HG03442 (cell line): ENCODE results near the gene RALGPS2.
"Not testable (repeated sequence)": the region's sequence is repeated elsewhere in the genome, so short reads cannot be mapped to it uniquely, and the experiment has no call there.

Source experiments
- ATAC-seq: cut with Tn5 transposase; IDR thresholded peaks from one replicate; pipeline ENCODE4 v1.9.1; 2021; ENCODE audit warnings: mild to moderate bottlenecking, moderate library complexity; ENCODE audit not compliant: unreplicated experiment

RALGPS2 gene

DNA sequence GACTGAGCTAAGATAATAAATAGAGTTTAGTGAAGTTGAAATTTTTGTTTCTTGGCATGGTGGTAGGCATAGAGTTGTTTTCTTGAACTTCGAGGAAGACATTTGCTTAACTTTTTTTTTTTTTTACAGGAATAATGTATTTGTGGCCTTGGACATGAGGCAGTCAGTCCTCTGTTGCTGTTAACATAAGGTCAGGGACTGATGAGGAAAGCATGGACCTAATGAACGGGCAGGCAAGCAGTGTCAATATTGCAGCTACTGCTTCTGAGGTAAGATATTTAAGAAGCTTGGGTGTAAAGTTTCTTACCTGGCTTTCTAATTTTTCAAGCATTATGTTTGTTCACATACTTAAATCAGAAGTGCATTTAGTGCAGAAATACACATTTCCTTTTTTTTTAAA is 51.5 kb downstream of the RALGPS2 start:
- ATAC-seq = no peak

DNA sequence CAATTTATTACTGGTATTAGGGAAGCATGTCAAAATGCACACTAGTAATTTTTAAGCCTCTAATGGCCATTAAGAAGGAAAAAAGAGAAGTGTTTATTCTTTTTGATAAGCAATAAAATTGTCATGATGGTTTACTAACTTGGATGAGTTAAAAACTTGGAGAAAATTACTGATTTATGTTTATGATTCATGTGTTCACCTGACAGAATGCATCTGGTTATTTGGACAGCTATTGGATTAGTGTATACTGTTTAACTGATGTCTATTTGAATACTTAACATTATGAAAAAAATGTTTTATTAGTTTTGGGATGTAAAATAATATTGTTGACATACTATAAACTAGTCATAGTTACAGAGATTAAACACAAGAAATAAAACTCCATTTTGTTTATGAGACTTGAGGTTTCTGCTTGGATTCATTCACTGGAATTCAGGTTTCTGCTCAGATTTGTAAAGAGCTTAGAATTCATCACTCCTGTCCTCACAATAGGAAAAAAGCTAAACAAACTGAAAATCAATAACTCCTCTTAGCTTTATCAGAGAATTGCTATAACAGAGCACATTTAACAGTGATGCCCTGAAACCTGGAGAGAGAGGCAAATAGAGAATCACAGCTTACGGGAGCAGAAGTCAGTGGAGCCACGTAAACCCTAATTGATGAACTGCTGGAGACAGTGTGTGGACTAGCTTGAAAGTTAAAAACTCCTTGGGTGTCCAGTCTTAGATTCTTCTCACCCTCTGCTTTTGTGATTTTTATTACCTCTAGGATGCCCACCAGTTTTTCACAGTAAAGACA is 56.7 kb downstream of the RALGPS2 start:
- ATAC-seq = no peak

DNA sequence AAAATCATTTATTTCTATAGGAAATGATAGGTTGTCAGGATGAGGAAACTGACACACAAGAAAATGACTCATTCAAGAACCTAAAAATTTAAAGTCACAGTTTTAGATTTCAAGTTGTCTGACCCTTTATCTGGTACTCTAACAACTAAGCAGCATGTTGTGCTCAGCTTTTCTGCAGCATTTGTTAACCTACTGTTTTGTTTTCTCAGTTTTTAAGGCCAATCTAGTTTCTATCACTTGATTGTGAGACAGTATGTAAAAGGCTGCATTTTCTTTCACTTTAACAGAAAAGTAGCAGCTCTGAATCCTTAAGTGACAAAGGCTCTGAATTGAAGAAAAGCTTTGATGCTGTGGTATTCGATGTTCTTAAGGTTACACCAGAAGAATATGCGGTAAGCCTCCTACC is 59.1 kb downstream of the RALGPS2 start:
- no peak for ATAC-seq

DNA sequence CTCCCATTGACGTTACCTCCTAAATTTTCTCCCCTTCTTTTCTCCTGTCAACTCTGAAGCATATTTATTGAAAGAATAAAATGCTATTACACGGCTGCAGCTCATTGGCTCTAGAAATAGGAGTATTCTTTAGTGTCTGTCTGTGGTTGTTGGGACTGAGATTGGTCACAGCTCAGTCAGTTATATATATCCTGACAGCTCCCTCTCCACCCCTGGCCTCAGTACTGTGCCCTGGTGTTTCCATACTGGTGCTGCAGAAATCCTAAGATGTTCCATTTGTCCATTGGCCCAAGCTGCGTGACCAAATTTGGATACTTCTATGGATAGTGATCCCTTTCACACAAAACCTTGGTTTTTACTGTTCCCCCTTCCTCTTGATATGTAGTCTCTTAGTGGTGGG is 67.3 kb downstream of the RALGPS2 start:
- ATAC-seq = no peak

DNA sequence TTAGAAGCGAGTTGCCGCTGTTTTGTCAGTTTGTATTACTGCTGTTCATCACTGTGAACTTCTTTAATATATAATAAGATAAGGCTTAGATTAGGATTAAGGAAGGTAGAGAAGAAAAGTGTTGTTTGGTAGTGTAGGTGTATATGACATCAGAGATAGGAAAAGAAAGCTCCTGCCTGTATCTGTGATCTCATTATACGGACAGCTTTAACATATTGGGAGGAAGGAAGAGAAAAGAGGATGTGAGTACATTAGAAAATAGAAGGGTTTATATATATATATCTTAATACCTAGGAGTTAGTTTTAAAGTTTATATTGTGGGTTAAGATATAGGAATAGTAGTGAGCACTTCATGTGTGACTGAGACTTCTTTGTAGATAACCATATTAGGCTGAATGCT is 71.0 kb downstream of the RALGPS2 start:
- ATAC-seq = no peak

DNA sequence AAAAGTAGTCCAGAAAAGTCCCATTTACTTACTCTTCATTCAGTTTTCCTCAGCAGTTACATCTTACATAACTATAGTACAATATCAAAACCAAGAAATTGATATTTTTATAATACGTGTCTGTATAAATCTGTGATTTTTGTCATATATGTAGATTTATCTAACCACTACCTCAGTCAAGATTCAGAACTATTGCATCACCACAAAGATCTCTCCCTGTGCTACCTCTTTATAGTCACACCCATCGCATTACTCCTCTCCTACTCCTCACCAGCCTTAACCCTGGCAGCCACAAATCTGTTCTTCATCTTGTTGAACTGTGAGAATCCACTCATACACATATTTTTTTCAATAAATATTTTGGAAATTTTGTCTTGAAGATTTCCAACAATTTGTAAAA is 72.5 kb downstream of the RALGPS2 start:
- no peak for ATAC-seq

DNA sequence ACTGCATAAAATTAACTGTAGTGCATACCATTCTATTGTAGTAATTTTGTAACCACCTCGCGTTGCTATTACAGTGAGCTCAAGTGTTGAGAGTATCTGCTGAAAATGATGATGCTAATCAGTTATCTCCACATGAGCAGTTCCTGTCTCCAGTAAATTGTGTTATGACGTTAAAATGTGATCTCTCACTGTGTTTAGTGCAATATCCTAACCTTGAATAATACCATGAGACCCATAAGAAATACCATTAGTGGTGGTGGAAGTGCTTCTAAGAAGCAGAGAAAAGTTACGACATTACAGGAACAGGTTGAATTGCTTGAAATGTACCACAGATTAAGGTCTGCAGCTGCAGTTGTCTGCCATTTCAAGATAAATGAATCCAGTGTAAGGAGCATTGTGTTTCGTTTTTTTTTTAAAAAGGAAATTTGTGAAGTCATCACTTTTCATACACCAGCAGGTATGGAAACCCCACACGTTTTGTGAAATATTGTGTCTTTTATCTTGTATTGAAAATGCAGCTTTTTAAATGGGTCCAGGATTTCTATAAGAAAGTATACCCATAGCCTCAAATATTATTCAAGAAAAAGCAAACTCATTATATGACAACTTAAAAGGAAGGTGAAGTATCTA is 73.3 kb downstream of the RALGPS2 start:
- ATAC-seq = no peak

DNA sequence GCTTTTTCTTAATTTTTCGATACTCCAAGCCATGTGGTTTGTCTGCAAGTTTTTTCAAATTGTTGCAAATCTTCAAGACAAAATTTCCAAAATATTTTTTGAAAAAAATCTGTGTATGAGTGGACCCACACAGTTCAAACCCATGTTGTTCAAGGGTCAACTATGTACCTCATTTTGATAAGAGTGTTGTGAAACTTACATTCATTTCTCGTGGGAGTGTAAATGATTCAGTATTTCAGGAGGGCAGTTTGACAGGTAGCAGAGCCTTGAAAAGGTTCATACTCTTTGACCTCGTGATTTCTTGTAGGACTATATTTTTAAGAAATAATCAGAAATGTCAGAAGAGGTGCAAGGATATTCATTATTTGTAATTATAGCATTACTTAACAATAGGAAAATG is 77.8 kb downstream of the RALGPS2 start:
- ATAC-seq = no peak

DNA sequence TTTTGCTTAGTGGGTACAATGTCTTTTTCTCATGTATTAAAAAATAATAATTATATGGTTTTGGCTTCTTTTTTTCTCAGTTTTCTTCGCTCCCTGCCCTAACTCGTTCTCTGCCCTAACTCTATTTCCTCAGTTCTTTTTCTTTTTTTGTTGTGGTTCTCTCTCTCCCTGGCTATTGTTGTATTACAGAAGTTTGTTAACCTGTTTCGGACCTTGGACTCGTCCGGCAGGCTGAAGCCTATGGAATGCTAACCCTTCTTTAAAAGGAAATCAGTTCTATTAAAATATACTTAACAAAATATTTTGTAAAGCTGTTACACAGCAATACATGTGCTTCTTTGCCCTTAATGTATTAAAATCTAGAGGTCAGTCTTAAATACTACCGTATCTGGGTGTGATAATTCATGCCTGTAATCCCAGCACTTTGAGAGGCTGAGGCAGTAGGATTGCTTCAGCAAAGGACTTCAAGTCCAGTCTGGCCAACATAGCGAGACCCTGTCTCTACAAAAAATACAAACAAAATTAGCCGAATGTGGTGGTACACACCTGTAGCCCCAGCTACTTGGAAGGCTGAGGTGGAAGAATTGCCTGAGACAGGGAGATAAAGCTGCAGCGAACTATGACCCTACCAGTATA is 81.7 kb downstream of the RALGPS2 start:
- ATAC-seq = no peak

DNA sequence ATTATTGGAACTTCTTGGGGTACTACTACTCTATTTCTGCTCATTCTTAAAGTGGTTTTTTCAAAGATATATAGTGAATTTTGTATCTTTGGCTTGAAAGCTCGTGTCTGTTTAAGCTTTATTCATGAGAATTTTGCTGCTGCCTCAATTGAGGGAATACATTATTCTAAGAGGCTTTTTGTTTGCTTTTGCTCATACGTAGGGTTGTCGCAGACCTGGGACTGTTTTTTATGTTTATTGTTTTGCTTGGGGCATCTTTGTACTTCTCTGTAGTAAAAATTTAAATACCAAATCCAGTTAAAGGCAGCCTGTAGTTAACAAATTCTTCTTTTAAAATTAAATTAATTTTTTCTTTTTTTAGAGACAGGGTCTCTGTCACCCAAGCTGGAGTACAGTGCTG is 83.5 kb downstream of the RALGPS2 start:
- no peak for ATAC-seq

DNA sequence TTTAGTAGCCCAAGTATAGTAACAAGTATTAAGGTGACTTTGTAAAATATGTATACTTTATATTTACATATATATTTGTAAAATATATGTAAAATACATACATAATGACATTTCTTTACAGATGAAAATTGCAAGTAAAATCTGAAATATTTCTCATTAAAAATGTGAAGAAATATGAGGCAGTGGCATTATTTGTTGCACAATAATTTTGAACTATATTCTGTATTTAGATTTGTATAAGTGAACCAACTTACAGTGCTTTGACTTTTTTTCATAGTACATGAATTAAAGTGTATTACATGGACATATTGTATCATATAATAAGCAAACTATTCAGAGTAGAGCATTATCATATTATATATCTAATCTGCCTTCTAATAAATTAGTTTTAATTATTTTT is 85.5 kb downstream of the RALGPS2 start:
- no peak for ATAC-seq

DNA sequence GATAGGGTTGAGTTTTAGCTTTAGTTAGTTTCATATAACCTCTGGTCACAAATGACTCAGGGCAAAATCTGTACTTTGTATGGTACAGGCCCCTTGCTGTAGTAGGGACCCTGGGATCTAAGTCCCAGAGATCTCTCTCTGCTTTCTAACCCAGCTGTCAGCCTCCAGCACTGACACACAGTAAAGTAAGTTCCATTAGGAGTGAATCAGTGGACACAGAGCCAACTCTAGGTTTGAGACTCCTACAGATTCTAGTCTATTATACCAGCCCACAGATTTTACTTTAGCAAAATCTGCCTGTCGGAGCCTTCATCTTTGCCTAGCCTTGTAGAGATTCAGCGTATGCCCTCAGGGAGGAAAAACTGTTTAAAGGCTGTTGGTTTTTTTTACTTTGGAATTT is 93.4 kb downstream of the RALGPS2 start:
- no peak for ATAC-seq

DNA sequence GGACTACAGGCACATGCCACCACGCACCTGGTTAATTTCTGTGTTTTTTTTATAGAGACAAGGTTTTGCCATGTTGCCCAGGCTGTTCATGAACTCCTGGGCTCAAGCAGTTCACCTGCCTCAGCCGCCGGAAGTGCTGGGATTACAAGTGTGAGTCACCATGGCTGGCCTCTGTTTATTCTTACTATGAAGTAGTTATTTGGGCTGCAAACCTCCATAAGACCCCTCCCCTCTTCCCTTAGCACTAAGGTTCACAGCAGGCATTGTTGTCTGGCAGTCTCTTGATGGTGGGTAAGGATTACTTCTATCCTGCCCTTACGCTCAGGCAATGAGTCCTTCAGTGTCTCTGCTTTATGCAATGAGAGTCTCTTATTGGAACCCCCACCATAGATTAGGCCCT is 94.1 kb downstream of the RALGPS2 start:
- no peak for ATAC-seq

DNA sequence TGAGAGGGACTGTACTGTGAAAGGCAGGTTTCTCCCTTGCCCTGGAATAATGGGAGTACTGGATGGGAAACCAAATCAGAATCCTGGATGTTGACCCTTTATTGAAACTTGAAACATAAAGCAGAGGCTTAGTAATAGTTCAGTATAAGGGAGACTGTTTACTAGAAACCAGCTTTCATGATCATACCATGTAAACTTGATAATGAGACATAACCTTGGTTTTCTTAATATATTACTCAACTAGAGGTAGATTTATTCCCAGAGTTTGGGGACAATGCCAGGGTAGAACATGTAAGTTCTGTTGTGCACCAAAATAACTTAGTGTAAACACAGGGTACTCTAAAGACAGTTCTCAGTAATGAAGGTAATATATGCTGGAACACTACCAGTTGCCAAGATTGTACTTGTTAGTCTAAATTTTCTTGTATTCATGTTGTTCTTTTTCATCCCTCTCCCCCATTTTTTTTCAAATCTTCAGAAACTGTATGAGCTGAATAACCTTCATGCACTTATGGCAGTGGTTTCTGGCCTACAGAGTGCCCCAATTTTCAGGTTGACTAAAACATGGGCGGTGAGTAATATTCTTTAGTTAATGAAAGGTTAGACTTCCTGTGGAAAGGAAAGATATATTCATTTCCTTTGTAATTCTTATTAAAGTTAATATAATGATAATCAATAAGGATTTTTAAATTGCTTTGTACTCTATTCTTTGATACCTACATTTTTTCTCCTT is 96.3 kb downstream of the RALGPS2 start:
- ATAC-seq = peak; percentile 43

DNA sequence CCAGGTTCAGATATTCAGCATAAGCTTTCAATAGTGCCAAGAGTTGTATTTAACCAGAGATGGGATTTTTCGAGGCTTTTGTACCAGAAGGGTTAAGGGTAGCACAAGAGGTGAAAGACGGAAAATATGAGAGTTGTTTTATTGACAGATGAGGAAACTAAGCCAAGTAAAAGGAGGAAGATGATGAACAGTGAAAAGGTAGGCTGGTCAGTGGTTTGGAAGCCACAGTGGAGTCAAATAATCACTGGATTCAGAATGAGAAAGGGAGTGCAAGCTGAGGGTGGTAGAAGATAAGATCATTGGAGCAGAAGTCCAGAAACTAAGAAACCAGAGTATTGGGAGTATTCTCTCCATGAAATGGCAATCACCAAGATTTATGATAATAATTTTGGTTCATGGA is 100.1 kb downstream of the RALGPS2 start:
- no peak for ATAC-seq

DNA sequence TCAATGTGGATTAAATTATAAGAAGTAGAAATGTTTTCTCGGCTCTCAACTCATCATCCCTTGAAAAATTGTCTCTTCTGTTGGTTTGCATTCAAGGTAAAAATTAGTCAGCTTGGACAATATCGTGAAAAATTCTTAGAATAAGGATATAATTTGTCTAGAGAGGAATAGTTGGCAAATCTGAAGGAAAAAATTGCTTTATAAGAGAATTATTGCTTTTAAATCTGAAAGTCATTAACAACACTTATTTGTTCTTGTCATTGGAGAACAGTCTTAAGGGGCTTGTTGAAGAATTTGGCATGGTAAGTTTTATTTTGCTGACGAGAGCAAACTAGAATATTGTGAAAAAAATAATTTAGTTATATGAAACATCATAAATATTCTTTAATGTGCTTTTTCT is 119.4 kb downstream of the RALGPS2 start:
- no peak for ATAC-seq

DNA sequence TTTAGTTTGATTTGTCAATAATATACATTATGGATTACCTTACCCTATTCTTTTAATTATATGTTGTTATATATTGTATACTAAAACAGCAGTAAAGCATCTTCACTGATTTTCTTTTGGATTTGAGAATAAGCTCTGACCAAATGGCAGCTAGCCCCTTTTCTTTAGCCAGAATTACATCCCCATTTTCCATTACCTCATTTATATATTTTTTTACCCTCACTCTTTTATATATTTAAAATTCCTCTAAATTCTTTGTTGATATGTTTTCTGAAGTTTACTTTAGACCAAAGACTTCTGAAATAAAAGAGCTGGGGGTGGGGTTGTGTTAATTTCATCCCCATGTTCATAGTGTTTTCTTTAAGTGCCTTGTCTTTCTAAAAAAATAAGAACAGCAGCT is 121.3 kb downstream of the RALGPS2 start:
- ATAC-seq = no peak

DNA sequence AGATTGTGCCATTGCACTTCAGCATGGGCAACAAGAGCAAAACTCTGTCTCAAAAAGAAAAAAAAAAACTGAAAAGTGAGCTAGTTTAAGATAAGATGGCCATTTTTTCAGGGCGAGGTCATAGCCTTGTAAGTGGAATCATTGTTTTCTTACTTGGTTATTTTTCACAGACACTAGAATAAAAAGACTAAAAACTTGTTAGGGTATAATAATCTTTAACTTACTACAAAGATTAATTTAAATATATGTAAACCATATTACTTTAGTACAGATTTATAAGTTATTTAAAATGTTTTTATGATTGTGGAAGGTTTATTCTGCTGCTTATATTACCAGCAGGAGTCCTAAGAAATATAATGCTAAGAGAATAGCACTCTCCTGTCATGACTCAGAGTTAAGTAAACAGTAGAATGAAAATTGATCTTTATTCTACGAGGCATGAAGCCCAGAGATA is 122.4 kb downstream of the RALGPS2 start:
- ATAC-seq = no peak

DNA sequence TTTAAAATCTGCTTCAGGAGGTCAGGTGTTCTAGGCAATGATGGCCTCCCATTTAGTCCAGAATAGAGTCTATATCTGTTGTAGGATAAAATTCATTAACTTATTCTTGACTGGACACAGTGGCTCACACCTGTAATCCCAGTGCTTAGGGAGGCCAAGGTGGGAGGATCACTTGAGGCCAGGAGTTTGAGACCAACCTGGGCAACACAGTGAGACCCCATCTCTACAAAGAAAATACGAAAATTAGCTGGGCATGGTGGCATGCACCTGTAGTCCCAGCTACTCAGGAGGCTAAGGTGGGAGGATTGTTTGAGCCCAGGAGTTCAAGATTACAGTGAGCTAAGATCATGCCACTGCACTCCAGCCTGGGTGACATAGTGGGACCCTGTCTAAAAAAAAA is 122.9 kb downstream of the RALGPS2 start:
- not testable (repeated sequence) for ATAC-seq

DNA sequence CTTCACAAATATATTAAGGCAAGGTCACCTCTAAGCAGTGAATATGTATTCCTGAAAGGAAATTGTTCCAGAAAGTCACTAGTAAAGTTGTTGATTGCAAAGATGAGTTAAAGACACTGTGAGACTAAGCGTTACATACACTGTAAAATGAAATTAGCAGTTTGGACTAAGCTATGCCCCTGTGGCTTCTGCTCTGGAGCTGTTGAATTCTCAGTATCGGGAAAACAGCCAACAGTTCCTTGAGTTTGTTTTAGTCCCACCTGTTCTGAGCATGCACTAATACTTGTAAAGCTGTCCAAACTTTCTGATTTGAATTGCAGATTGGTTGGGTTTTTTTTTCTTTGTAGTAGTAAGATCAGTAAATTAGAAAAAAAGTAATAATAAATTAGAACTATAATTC is 124.9 kb downstream of the RALGPS2 start:
- no peak for ATAC-seq

DNA sequence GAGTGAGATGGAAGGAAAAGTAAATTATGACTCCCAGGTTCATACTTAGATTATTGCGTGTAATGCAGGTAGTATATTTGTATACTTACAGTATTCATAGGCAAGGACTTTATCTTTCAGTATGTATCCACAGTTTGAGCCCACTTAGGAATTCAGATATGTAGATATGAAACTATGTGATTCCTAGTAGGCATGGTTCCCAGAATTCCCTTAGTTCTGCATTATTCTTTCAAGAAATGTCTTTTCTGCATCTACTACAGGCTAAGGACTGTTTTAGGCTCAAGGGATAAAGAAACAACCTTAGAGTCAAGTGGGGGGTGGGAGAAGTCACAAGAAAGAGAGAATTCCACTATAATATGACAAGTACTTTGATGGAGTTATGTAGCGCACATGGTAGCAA is 132.1 kb downstream of the RALGPS2 start:
- no peak for ATAC-seq

DNA sequence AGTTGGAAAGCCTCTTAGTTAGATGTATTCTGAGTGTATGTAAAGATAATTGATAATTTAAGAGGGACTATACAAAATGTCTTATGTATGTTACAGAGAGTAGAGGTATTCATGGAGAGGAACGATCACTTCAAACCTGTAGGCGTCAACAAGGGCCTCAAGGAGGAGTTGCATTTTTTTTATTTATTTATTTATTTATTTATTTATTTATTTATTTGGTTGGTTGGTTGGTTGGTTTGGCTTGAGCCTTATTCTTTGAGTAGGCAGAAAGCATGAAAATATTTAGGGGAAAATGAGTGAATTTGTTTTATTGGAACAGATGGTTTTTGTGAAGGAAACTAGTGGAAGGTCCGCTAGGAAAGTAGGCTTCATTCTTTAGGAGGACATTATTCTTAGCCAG is 137.4 kb downstream of the RALGPS2 start:
- no peak for ATAC-seq
